Mesenteric fat pad (tissue), 1 donor: ENCODE measurements around the gene CYB561D2. TPM values are rescaled to one million over a fixed set of nuclear protein-coding genes. Genes with fewer than 3 reads are reported as not detected.
A peak's percentile ranks its signal among the peaks of the same experiment; 100 is the strongest.

Experiments
- DNase-seq: peaks from one replicate; pipeline ENCODE4 v3.0.0-alpha.2; 2020; ENCODE audit warnings: low spot score
- total RNA-seq: library from RNA; stranded (reverse); fragmentation: NEBNext Ultra II Directional; extraction: Animal tissue kit (Norgen Biotek cat#: 25700); gene quantifications from one replicate; pipeline ENCODE4 v1.2.1, GENCODE V29; 2021
- donor health status: DM: yes; HTN: yes; CAD: no.

Gene CYB561D2
- total RNA-seq, 1 donor from 2014 or later, result 18.1 TPM

DNA sequence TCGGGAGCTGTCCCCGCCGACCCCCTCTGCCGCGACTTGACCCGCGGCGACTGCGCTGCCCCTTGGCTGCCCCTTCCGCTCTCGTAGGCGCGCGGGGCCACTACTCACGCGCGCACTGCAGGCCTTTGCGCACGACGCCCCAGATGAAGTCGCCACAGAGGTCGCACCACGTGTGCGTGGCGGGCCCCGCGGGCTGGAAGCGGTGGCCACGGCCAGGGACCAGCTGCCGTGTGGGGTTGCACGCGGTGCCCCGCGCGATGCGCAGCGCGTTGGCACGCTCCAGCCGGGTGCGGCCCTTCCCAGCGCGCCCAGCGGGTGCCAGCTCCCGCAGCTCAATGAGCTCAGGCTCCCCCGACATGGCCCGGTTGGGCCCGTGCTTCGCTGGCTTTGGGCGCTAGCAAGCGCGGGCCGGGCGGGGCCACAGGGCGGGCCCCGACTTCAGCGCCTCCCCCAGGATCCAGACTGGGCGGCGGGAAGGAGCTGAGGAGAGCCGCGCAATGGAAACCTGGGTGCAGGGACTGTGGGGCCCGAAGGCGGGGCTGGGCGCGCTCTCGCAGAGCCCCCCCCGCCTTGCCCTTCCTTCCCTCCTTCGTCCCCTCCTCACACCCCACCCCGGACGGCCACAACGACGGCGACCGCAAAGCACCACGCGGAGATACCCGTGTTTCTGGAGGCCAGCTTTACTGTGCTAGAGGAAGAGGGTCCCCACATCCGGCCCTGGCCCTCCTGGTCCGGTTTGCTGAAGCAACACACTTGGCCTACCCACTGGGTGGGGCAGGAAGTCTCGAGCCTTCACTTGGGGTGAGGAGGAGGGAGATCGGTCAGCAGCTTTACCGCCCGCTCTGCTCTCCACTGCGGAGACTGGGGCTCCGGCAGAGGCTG lies 10.0 kb upstream of the CYB561D2 start, which contains the start of gene RASSF1:
Gene RASSF1 (minus strand): TSS at position 389 of the 882 bp plus-strand sequence. CDS start 31 bp downstream, at position 358.
- DNase-seq, result peak; percentile 94

DNA sequence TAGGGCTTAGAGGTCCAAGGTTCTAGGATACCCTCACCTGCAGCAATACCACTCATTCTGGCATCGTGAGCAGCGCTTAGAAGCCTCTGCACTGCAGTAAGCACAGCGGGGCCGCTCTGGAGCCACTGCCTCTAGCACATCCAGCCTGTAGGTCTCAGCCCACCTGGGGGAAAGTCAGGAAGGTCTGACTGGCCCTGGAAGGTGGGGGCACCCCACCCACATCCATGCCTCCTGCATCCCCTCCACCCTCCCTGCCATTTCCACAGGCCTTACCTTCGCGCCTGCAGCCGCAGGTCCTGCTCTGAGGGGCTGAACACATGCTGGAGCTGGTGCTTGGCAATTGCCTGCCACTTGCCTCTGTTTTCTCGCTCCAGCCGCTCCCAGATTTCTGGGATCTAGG lies 9.1 kb upstream of the CYB561D2 start:
- no peak for DNase-seq

DNA sequence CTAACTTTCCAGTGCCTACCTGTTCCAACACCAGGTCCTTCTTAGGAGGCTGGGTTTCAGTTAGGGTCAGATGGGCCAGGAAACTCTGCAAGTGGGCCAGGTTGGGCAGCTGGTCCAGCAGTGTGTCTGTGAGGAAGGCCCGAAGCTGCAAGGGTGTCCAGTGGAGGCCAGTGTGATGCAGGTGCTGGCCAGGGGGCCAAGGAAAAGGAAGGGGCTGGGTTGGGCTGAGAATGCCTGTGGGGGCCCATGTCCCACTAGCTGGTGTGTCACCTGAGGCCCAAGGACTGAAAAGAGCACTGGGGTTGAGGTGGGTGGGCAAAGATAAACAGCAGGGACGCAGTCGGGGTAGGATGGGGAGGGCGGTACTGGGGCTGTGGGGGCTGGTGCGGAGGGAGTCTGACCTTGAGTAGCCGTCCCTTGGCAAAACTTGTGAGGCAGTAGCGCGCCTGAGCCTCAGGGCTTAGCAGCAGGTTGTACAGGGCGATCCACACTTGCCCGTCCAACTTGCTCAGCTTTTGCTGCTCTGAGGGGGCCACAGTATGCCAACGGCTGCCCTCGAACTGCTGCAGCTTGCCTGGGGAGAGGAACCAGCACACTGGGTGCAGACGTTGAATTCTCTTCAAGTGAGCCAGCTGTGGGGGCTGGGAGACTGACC lies 8.5 kb upstream of the CYB561D2 start:
- DNase-seq, result no peak

DNA sequence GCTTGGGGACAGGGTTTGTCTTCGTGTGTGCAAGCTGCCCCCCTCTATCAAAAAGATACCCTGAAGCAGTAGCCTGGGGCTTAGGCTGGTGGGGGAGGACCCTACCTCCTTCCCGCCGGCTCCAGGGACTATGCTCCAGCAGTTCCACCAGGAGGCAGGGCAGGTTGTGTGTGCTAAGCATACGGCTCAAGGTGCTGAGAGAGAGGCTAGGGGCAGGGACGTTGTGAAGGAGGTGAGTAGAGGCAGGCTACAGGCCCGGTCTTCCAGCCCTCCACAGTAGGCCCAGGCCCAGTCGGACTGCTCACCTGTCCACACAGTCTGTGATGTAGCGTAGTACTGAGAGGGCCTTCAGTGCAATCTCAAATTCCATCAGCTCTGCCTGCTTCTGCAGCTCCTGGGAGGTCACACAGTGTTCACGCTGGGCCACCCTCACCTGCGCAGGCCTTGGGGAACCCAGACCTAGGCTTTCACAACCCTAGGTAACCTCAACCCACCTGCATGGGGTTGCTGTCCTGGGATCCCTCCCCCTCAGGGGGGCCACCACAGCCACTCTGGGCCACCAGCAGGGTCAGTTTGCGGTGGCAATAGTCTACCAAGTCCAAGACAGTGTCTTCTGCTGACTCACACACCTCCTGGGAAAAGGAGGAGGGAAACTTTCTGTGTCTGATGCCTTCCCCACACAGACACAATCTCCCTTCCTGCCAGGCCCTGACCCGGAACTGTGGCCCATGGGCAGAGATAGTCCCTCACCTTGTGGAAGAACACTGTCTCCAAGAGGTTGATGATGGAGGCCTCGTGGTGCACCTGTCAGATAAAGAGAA lies 7.6 kb upstream of the CYB561D2 start:
- no peak for DNase-seq

DNA sequence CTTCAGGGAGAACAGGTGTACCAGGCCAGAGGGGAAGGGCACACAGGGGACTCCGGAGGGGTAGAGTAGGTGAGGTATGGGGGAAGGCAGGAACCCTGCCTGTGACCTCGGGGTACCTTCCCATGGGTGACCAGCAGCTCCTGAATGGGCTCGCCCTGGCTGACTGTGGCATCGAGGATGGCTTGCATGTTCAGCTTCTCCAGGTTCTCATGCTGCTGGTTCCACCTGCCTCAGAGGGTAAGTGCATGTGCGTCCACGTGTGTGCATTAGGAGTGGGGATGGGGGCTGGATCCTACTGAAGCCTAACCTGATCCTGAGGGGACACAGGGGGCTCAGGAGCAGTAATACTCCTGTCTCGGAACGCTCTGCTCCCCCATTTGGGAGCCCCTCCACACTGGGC lies 5.7 kb upstream of the CYB561D2 start:
- no peak for DNase-seq

DNA sequence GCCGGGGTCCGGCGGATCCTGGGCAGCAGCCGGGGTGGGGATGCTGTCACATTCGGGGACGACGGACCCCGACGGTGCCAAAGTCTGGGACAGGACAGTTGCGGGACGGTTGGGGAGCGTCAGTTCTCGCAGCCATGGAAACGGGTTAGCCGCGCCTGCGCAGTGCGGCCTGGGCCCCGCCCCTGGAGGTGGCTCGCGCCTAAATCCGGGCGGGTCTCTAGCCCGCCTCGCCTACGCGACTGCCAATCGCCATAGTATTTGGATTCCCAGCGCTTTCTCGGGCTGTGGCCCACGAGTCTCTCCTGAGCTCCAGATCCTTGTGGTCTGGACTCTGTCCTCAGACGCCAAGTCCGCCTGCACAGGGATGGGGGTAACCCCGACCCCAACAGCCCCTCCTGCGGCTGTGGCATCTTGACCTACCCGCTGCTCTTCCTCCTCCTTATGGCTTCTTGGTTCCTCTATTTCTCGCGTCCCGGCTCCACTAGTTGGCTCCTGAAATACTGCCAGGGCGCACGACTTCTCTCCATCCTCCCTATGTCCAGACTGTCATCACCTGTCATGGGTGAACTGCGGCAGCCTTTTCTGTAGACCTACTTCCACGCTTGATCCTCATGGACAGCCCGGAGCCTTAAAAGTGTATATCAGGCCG lies 5.0 kb upstream of the CYB561D2 start, which contains the start of gene ZMYND10:
Gene ZMYND10 (minus strand): TSS at position 147 of the 649 bp plus-strand sequence. CDS start 153 bp downstream, outside the sequence.
- no peak for DNase-seq

DNA sequence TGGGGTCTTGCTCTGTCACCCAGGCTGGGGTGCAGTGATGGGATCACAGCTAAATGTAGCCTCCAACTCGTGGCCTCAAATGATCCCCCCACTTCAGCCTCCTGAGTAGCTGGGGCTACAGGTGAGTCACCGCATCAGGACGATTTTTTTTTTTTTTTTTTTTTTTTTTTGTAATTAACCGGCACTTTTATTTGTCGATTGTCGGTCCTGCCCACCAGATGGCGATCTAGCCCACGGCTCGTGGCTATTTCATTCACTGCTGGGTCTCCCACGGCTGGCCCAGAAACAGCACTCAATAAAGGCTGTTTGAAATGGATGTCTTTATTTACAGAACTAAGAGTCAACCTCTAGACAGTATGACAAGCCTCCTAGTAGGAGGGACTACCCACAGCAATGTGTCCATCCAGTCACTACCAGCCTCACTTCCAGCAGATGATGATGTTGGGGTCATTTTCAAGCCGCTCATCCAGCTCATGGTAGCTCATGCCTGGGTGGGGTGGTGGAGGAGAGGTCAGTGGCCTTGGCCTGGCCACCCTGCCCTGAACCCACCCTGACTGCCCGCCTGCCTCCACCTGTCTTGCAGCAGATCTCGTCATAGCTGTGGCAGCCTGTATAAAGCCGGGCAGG lies 3.4 kb upstream of the CYB561D2 start:
- no peak for DNase-seq

DNA sequence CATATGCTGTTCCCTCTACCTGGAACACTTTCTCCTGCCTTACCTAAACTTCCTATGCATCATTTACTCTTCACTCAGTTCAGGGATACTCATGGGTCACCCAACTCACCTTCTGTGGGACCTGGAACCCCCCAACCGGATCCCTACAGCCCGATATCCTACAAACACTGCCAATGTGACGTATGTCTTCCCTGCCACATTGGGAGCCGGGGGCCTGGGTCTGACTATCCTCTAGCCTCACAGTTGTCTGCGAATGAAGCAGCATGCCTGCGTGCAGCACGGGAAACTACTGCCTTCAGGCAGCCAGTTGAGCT lies 492 bp upstream of the CYB561D2 start:
- no peak for DNase-seq

DNA sequence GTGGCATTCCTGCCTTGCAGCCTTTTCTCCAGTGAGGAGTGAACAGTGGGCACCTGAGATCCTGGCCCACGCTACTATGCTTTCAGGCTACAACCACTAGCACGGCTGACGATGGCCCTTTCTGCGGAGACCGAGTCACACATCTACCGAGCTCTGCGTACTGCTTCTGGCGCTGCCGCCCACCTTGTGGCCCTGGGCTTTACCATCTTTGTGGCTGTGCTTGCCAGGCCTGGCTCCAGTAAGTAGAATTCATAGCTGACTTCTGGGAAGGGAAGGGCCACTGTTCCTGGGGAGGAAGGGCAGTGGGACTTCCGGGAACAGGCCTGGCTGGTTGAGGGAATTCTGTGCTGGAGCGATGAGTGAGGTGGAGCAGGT lies 648 bp downstream of the CYB561D2 start:
- no peak for DNase-seq

DNA sequence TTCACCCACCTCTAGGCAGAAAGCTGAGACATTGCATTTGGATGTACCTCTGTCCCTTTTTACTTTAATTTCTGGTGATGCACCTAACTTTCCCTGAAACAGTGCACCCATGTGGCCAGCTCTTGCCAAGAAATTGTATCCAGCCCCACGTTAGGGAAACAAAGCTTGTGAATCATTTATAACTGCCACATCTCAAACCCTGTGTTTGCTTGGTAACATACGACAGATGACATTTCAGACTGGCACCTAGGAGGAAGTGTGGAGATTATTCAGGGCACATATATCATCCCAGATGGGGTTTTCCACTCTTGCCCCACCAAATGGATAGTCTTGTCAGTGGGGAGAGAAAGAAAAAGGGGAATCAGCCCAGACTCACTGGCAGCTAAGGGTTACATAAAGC lies 2.1 kb downstream of the CYB561D2 start:
- DNase-seq, result no peak

DNA sequence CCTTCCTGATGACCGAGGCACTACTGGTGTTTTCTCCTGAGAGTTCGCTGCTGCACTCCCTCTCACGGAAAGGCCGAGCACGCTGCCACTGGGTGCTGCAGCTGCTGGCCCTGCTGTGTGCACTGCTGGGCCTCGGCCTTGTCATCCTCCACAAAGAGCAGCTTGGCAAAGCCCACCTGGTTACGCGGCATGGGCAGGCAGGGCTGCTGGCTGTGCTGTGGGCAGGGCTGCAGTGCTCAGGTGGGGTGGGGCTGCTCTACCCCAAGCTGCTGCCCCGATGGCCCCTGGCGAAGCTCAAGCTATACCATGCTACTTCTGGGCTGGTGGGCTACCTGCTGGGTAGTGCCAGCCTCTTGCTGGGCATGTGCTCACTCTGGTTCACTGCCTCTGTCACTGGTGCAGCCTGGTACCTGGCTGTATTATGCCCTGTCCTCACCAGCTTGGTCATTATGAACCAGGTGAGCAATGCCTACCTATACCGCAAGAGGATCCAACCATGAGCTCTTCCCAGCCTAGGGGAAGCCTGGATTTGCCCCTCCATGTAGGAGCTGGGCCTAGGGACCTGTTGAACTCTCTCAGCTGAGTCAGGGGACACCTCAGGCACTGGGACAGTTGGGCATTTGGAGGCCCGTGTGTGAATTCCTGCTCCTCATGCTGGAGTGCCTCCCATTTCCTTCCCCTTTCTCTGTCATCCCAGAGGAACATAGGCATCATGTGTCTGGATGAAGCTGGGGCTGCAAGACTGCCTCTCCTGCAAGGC lies 2.8 kb downstream of the CYB561D2 start:
- no peak for DNase-seq

DNA sequence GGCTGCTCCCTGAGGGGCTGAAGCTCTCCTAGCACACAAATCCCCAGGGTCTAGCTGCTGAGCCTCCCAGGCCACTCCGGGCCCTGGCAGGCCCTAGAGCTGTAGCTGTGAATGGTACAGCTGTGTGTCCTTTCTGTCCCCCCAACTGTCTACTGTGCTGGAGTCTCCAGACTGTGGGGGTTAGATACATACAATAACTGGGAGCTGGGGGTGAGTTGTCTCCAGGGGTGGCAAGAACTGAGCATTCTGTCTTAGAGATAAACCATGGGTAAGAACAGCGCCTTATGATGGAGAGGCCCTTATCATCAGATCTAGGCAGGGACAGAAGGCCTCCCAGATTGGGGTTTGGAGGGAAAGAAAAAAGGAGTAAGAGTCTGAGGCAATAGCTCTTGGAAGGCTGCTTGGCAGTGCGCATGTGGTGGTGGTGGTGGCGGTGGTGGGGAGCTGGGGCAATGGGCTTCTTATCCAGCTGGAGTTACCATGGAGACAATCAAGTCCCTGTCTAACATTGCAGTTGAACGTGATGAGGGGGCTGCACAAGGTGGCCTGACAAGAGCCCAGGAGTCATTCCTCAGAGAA lies 3.6 kb downstream of the CYB561D2 start:
- DNase-seq, result no peak

DNA sequence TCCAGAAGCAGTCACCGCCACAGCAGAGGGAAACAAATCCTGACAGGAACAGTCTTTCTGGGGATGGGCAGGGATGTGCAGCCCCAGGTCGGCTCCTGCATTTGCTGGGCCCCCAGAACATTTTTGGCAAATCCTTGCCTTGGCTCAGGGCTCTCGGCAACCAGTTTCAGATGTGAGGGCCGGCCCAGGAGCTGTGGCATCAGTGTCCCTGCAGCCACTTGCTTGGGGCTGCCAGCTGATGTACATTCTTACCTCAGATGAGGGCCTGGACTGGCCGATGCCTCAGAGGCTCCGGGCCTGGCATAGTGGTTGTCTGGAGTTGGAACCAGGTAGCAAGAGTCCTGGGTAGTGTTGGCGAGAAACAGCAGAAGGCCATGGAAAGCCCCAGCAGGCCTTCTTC lies 4.2 kb downstream of the CYB561D2 start:
- DNase-seq, result no peak

DNA sequence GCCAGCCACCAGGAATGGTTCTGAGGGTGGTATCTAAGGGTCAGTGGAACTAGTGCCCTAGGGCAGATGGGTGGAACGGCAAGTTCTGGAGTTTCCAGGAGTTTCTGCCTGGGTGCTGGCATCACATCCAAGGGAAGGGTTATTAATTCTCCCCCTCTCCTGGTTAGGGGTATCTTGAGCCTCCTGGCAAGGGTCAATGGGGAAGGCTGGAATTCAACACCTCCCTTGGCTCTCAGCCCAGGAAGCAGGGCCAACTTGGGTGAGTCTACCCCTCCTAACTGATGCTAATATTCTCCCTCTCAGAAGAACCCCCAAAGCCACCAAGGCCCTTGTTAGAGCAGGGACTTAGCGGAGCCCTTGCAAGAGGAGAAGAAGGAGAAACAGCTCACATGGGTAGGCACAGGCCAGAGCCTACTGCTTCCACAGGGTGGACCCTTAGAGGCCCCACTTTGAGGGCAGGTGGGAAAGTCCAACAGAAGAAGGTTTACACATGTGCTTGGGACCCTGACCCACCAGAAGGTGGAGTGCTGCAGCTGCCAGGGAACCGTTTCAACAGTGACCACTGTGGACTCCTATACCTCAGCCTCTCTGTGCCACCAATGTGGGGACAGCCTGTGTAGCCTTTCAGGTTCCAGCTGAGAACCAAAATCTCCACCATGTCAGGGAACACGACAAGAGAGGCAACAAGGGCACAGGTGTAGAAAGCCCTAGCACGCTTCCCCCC lies 5.3 kb downstream of the CYB561D2 start:
- DNase-seq, result no peak

DNA sequence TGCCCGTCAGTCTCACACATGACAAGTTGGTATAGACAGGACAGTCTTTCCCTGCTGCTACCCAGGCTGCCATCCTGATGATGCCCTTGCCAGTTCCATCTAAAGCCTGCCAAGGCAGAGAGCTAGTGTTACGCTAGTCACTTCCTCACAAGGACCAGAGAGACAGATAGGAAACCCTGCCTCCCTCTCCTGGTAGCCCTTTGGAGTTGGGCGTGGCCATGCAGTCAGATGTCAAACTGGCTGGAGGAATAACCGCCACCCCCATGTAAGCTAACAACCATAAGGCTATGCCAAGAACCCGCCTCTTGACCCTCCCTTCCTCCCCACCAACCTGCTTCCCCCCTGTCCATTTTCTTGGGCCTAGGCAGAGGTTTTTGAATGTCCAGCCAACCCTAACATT lies 5.9 kb downstream of the CYB561D2 start:
- DNase-seq, result no peak

DNA sequence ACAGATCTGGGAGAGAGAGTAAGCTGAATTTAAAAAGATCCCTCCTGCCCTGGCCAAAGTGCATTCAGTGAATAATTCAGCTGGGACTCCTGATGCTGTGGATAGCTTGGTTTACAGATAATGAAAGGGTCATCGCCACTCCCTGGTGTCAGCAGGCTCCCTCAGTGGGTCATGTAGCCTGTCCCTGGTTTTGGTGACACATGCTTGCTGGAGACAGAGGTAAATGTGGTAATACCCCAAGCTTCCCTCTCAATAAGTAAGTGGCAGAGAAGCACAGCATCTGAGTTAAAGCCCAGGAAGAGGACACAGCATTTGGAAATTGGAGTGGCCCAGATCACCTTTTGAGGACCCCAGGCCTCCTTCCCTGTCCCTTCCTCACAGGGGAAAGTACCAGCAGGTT lies 6.8 kb downstream of the CYB561D2 start:
- no peak for DNase-seq

DNA sequence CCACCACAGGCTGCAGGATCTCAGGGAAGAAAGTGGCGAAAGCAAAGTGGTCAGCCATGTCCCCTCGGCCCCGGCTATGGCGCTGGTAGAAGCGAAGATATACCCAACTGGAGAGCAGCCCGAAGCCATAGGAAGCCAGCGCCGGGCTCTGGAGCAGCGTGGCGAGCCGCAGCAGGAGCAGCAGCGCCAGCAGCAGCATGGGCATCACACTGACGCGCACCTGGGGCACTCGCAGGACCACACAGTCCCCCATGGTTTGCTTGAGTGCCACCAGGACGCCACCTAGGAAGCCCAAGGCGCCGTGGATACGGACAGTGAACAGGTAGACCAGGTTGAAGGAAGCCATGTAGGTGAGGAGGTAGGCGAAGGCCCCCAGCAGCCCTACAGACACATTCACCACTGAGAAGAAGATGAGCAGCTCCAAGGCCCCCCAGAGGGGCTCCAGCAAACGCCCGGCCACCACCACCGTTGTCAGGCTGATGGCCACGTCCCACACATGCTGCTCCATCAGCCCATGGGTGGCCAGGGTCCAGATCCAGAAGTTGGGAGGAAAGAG lies 7.8 kb downstream of the CYB561D2 start:
- no peak for DNase-seq

DNA sequence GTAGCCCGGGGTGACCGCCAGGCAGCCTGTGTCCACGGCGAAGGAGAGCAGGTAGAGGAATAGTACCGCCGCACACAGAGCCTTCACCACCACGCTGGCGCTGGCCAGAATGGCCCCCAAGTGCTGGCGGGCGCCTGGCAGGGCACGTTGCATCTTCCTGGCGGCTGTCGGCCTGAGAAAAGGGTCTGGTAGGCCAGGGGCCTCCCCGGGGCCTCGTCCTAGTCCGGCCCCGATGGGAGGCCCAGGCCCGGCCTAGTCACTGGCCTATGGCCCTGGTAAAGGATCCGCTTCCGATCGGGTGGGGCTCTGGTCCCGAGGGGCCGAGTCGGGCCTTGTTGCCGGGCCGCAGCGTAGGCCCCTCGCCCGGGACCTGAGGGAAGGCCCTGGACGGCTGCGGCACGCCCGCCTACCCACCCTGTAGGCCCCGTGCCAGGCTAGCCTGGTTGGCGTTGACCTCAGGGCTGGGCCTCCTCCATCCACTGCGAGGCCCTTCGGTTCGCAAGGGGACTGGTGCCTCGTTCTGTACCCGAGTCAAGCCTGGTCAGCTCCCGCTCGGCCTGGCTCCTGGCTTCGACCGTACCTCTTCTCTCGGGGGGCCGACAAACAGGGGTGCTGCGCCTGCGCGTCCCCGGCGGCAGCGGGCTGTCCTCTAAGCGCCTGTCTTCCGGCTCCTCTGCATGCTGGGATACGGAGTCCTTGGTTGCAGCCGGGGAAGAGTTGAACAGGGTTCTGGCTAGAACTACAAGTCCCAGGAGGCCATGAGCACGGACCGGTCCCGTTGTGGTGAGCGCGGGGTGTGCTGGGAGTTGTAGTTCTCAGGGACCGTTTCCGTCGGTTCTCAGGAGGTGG lies 8.5 kb downstream of the CYB561D2 start, which contains the start of gene TMEM115:
Gene TMEM115 (minus strand): TSS at position 611 of the 849 bp plus-strand sequence. CDS start 458 bp downstream, at position 153.
- peak; percentile 97 for DNase-seq
